ENCODE measurements around the gene SCN1B. TPM values are rescaled to one million over a fixed set of nuclear protein-coding genes. Genes with fewer than 3 reads are reported as not detected.
"Not testable (repeated sequence)": the region's sequence is repeated elsewhere in the genome, so short reads cannot be mapped to it uniquely, and the experiment has no call there.

Gene SCN1B
- total and polyA plus RNA-seq, 2 experiments from 2014 or later = 1.6 to 4.2 TPM

DNA sequence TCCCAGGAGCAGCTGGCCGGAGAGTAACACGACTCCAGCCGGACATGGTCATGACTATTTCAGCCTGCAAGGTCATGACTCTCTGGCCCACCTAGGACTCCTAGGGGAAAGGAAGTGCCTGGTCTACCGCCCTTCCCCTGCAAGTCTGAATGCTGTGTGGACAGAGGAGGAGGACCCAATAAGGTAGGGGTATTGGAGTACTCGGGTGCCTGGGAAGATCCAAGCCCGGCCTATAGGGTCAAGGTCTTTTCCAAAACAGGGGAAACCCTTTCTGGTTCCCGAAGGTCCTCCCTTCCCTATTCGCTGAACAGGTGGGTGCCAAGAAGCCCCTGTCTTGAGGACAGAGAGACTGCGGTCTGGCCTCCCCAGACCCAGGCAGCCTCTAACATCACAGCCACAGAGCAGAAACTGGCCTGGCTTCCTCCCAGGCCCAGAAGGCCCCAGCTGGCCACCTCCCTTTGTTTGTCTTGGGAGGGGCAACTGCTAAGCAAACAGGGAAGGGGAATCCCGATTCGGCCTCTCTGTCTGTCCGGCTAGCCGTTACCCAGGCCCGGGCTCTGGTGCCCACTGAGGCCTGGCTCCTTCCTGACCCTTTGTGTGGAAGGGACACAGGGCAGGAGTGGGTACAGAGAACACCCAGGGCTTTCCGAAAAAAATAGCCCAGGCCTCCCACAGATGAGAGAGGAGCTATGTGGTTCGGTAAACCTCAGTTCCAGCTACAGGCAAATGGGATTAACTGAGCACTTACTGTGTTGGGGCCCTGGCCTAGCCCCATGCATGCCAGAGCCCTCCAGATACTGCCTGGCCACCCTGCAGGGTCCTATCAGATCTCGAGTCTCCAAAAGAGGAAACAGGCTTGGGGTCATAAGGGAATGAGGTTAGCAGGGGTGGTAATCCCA, 35.4 kb upstream of the SCN1B start:
- Histone ChIP-seq H3K4me1 (ENCODE audit: low read depth) (peaks cover 7% of the 10 kb centered on the region), H3K4me3 (no peak overlapping the region), H3K36me3 (no peaks in the 10 kb centered on the region), H3K27me3 (no peaks in the 10 kb centered on the region), H3K27ac (no peak overlapping the region), H3K9me3 (ENCODE audit: low read depth) (no peaks in the 10 kb centered on the region)
- no peak for DNase-seq (ENCODE audit: low read depth in 1 of 2, low spot score in 1 of 2)
- TF ChIP-seq, protein P1, sequence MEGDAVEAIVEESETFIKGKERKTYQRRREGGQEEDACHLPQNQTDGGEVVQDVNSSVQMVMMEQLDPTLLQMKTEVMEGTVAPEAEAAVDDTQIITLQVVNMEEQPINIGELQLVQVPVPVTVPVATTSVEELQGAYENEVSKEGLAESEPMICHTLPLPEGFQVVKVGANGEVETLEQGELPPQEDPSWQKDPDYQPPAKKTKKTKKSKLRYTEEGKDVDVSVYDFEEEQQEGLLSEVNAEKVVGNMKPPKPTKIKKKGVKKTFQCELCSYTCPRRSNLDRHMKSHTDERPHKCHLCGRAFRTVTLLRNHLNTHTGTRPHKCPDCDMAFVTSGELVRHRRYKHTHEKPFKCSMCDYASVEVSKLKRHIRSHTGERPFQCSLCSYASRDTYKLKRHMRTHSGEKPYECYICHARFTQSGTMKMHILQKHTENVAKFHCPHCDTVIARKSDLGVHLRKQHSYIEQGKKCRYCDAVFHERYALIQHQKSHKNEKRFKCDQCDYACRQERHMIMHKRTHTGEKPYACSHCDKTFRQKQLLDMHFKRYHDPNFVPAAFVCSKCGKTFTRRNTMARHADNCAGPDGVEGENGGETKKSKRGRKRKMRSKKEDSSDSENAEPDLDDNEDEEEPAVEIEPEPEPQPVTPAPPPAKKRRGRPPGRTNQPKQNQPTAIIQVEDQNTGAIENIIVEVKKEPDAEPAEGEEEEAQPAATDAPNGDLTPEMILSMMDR (IDR thresholded peaks at IDR 0.05; ENCODE audit: low read depth, low read length) = no peak

DNA sequence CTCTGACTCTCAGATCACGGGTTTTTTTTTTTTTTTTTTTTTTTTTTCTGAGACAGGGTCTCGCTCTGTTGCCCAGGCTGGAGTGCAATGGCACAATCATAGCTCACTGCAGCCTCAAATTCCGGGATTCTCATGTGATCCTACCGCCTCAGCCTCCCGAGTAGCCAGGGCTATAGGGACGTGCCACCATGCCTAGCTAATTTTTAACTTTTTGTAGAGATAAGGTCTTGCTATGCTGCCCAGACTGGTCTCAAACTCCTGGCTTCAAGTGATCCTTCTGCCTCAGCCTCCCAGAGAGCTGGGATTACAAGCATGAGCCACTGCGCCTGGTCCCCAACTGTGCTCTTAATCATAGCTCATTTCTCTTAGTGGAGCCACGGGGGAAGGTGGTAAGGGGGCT, 34.7 kb upstream of the SCN1B start:
- TF ChIP-seq, protein P1 (IDR thresholded peaks at IDR 0.05; ENCODE audit: low read depth, low read length) = no peak
- no peak for DNase-seq (ENCODE audit: low read depth in 1 of 2, low spot score in 1 of 2)
- Histone ChIP-seq H3K36me3 (no peaks in the 10 kb centered on the region), H3K27me3 (no peaks in the 10 kb centered on the region), H3K27ac (no peak overlapping the region), H3K9me3 (ENCODE audit: low read depth) (no peaks in the 10 kb centered on the region), H3K4me1 (ENCODE audit: low read depth) (peaks cover 7% of the 10 kb centered on the region), H3K4me3 (no peak overlapping the region)

DNA sequence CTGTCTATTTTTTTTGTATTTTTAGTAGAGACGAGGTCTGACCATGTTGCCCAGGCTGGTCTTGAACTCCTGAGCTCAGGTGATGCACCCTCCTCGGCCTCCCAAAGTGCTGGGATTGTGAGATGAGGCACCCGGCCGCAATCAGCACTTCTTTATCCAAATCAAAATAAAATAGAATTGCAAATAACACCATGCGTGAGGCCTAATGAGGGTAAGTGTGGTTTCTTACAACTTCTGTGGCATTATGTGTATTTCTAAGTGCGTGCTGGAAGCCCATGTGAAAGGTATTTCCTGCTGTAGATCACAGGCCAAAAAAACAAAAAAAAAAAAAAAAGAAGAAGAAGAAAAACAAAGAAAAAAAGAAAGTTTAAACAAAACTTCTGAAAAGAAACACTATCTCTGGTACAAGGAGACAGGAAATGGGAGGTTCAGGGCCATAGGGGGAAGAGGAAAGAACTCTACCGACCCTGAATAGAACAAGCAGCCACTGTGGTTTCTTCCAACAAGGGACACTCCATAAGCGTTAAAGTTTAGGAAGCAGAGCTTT, 33.1 kb upstream of the SCN1B start:
- peak in 1 of 2 donors; percentile 80 for DNase-seq (ENCODE audit: low read depth in 1 of 2, low spot score in 1 of 2)
- TF ChIP-seq, protein P1 (IDR thresholded peaks at IDR 0.05; ENCODE audit: low read depth, low read length) = no peak
- Histone ChIP-seq H3K27ac (no peak overlapping the region), H3K9me3 (ENCODE audit: low read depth) (no peaks in the 10 kb centered on the region), H3K4me3 (no peak overlapping the region), H3K27me3 (no peaks in the 10 kb centered on the region), H3K36me3 (no peaks in the 10 kb centered on the region), H3K4me1 (ENCODE audit: low read depth) (peaks cover 7% of the 10 kb centered on the region)

DNA sequence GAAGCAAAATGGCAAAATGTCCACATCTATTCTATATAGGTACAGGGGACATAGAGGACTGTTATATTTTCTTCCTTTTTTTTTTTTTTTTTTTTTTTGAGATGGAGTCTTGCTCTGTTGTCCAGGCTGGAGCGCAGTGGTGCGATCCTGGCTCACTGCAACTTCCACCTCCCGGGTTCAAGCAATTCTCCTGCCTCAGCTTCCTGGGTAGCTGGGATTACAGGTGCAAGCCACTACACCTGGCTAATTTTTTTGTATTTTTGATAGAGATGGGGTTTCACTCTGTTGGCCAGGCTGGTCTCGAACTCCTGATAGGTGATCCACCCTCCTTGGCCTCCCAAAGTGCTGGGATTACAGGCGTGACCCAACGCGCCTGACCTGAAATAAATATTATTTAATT, 32.0 kb upstream of the SCN1B start:
- not testable (repeated sequence) for H3K9me3 ChIP-seq (ENCODE audit: low read depth); H3K4me1 ChIP-seq (ENCODE audit: low read depth); DNase-seq (ENCODE audit: low read depth in 1 of 2, low spot score in 1 of 2); H3K27ac ChIP-seq; H3K4me3 ChIP-seq; H3K36me3 ChIP-seq; H3K27me3 ChIP-seq

DNA sequence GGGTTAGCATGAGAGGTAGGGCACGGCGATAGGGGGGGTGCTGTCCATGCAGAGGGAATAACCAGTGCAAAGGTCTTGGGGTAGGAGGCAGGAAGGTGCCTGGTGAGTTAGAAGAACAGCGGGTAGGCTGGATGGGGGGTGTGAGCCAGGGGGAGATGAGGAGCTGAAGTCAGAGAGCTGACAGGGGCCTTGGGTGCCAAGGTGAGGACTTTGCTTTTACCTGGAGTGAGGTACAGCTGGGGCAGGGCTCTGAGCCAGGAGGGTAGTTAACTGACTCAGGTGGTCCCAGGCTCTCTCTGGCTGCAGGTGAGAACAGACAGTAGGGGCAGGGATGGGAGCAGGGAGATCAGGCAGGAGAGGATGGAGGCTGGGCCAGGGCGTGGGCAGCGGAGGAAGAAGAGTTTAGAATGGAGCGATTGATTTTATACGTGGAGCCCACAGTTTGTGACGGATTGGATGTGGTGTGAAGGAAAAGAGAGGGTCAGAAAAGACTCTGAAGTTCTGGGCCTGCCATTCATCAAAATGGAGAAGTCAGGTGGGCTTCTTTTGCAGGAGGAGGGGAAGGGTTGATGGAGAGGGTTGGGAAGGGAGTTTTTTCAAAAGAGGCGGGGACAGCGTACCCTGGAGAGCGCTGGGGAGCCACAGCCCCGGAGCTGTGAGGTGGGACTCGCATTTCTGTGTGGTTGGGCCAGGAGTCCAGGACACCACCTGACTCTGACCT, 31.3 kb upstream of the SCN1B start:
- Histone ChIP-seq H3K9me3 (ENCODE audit: low read depth) (no peaks in the 10 kb centered on the region), H3K4me3 (peak overlapping the region; percentile 98), H3K36me3 (no peaks in the 10 kb centered on the region), H3K27ac (peak overlapping the region; percentile 93), H3K27me3 (no peaks in the 10 kb centered on the region), H3K4me1 (ENCODE audit: low read depth) (peaks cover 11% of the 10 kb centered on the region)
- TF ChIP-seq, protein P1 (IDR thresholded peaks at IDR 0.05; ENCODE audit: low read depth, low read length) = no peak
- peak in 1 of 2 donors; percentile 73 for DNase-seq (ENCODE audit: low read depth in 1 of 2, low spot score in 1 of 2)

All from cardiac muscle cell (in vitro differentiated cells and primary cell).